Fibroblast of lung (primary cell): Measurements from ENCODE around the gene APLF. TPM values are rescaled to one million over a fixed set of nuclear protein-coding genes. Genes with fewer than 3 reads are reported as not detected.

Experiments used
- DNase-seq, 2 donors: peaks; one replicate each; pipeline versions ENCODE4 v3.0.0 to v3.0.0-alpha.2; 2010; ENCODE audit warnings: low read depth in 2 of 2
- H2AFZ ChIP-seq: 2 replicates; pipeline ENCODE4 v1.5.1; 2012; ENCODE audit warnings: low read length, control low read depth, inconsistent platforms
- H3K27ac ChIP-seq: 2 replicates; pipeline ENCODE4 v1.5.1; 2011; ENCODE audit warnings: low read length, control low read depth; ENCODE audit not compliant: insufficient read depth
- H3K27me3 ChIP-seq: 2 replicates; pipeline ENCODE4 v1.5.1; 2011; ENCODE audit warnings: mild to moderate bottlenecking, low read length; ENCODE audit not compliant: control insufficient read depth, insufficient read depth
- H3K36me3 ChIP-seq: 2 replicates; pipeline ENCODE4 v1.5.1; 2011; ENCODE audit warnings: low read length; ENCODE audit not compliant: control insufficient read depth, insufficient read depth
- H3K4me1 ChIP-seq: 2 replicates; pipeline ENCODE4 v1.5.1; 2011; ENCODE audit warnings: low read length; ENCODE audit not compliant: control insufficient read depth, insufficient read depth; ENCODE audit errors: extremely low read depth
- H3K4me2 ChIP-seq: 2 replicates; pipeline ENCODE4 v1.5.1; 2011; ENCODE audit warnings: low read length, control low read depth; ENCODE audit not compliant: insufficient read depth; ENCODE audit errors: extremely low read depth
- H3K4me3 ChIP-seq, 4 experiments: fragments of 200-600 bp in 1 of 4; sonication (generic) in 1 of 4; replicated peaks in 1 of 4; 2 replicates each; pipeline ENCODE4 v1.5.1; 2011 to 2016; ENCODE audit warnings: low read length in 4 of 4, low read depth in 3 of 4, mild to moderate bottlenecking in 3 of 4, control low read depth in 2 of 4, inconsistent platforms in 1 of 4, mixed read lengths in 1 of 4; ENCODE audit not compliant: insufficient read depth in 1 of 4; ENCODE audit errors: control extremely low read depth in 1 of 4
- H3K79me2 ChIP-seq: 2 replicates; pipeline ENCODE4 v1.5.1; 2012; ENCODE audit warnings: mild to moderate bottlenecking, low read length, inconsistent platforms; ENCODE audit not compliant: control insufficient read depth, insufficient read depth
- H3K9ac ChIP-seq: 2 replicates; pipeline ENCODE4 v1.5.1; 2011; ENCODE audit warnings: mild to moderate bottlenecking, low read length, control low read depth; ENCODE audit not compliant: insufficient read depth
- H3K9me3 ChIP-seq: 2 replicates; pipeline ENCODE4 v1.5.1; 2012; ENCODE audit warnings: low read depth, low read length; ENCODE audit not compliant: control insufficient read depth, insufficient read depth
- H4K20me1 ChIP-seq: 2 replicates; pipeline ENCODE4 v1.5.1; 2011; ENCODE audit warnings: low read length; ENCODE audit not compliant: control insufficient read depth, insufficient read depth; ENCODE audit errors: extremely low read depth
- CTCF ChIP-seq, 2 donors: IDR thresholded peaks in 1 of 2; conservative IDR thresholded peaks in 1 of 2; 1 replicate in 1 of 2; 2 replicates in 1 of 2; pipeline ENCODE4 v1.5.1; 2011 to 2012; ENCODE audit warnings: low read length in 2 of 2, control low read depth in 1 of 2, inconsistent platforms in 1 of 2, low read depth in 1 of 2, mild to moderate bottlenecking in 1 of 2
- EZH2 ChIP-seq: IDR thresholded peaks from 2 replicates; pipeline ENCODE4 v1.5.1; 2012; ENCODE audit warnings: low read length, control low read depth, mild to moderate bottlenecking; ENCODE audit errors: missing control alignments
- polyA plus RNA-seq, 2 donors: library from polyadenylated mRNA; depleted of rRNA in 1 of 2; stranded (reverse) in 1 of 2; unstranded in 1 of 2; fragments of >200 nt; gene quantifications; 2 replicates each; pipeline ENCODE4 v1.2.1, GENCODE V29; 2011 to 2012; ENCODE audit warnings: missing spikeins in 1 of 2
- total RNA-seq: library from RNA; depleted of rRNA; stranded (reverse); fragments of >200 nt; gene quantifications from 2 replicates; pipeline ENCODE4 v1.2.1, GENCODE V29; 2014

Gene APLF
- total and polyA plus RNA-seq, 2 donors (not counting 1 experiment from before 2014, with no cell fraction given): 1.6 to 9.4 TPM

GRCh38 chr2:68500649-68501048 is 33.3 kb downstream of the APLF start:
- H2AFZ ChIP-seq: no peak overlapping the region
- H3K9ac ChIP-seq: no peak overlapping the region
- H3K27me3 ChIP-seq: no peaks in the 10 kb centered on the region
- TF ChIP-seq CTCF (conservative IDR thresholded peaks at IDR 0.05 in 1 of 2, IDR thresholded peaks at IDR 0.05 in 1 of 2; ENCODE audit: low read depth in 1 of 2, low read length in 2 of 2) (no peak), EZH2 (no peak)
- H3K4me3 ChIP-seq: no peak overlapping the region
- H3K27ac ChIP-seq: no peak overlapping the region
- no peak overlapping the region for H3K4me2 ChIP-seq
- H3K79me2 ChIP-seq: no peaks in the 10 kb centered on the region
- no peaks in the 10 kb centered on the region for H3K9me3 ChIP-seq
- H3K4me1 ChIP-seq: no peaks in the 10 kb centered on the region
- no peak for DNase-seq
- no peaks in the 10 kb centered on the region for H4K20me1 ChIP-seq
- no peaks in the 10 kb centered on the region for H3K36me3 ChIP-seq

GRCh38 chr2:68501768-68502167 is 34.4 kb downstream of the APLF start:
- Histone ChIP-seq H3K36me3 (no peaks in the 10 kb centered on the region), H3K4me2 (no peak overlapping the region), H3K9ac (no peak overlapping the region), H3K27me3 (no peaks in the 10 kb centered on the region), H3K27ac (no peak overlapping the region), H4K20me1 (no peaks in the 10 kb centered on the region), H3K9me3 (no peaks in the 10 kb centered on the region), H3K79me2 (no peaks in the 10 kb centered on the region), H2AFZ (no peak overlapping the region), H3K4me3 (no peak overlapping the region), H3K4me1 (no peaks in the 10 kb centered on the region)
- no peak for DNase-seq
- TF ChIP-seq EZH2 (no peak), CTCF (conservative IDR thresholded peaks at IDR 0.05 in 1 of 2, IDR thresholded peaks at IDR 0.05 in 1 of 2; ENCODE audit: low read depth in 1 of 2, low read length in 2 of 2) (no peak)

- Histone ChIP-seq H3K9me3 (no peaks in the 10 kb centered on the region), H3K4me3 (no peak overlapping the region), H3K36me3 (no peaks in the 10 kb centered on the region), H3K79me2 (no peaks in the 10 kb centered on the region), H3K4me1 (no peaks in the 10 kb centered on the region), H2AFZ (no peak overlapping the region), H4K20me1 (no peaks in the 10 kb centered on the region), H3K27ac (no peak overlapping the region), H3K4me2 (no peak overlapping the region), H3K9ac (no peak overlapping the region), H3K27me3 (no peaks in the 10 kb centered on the region)
- DNase-seq: no peak
- TF ChIP-seq CTCF (conservative IDR thresholded peaks at IDR 0.05 in 1 of 2, IDR thresholded peaks at IDR 0.05 in 1 of 2; ENCODE audit: low read depth in 1 of 2, low read length in 2 of 2) (no peak), EZH2 (no peak)
Measured at GRCh38 chr2:68505603-68506159, 38.3 kb downstream of the APLF start.
